Breast epithelium (tissue), 3 donors: ENCODE measurements around the gene SEZ6L.

Experiments used
- POLR2A ChIP-seq: fragments of 450-650 bp; IDR thresholded peaks from one replicate; pipeline ENCODE4 v1.6.1; 2016; ENCODE audit warnings: antibody characterized with exemption, mild to moderate bottlenecking, moderate library complexity
- POLR2AphosphoS5 ChIP-seq, 3 donors: sonication (generic); formaldehyde crosslinking; IDR thresholded peaks; one replicate each; pipeline ENCODE4 v1.6.1; 2017; ENCODE audit warnings: antibody characterized with exemption in 3 of 3
- TF ChIP-seq, protein P1 (sequence below), 3 donors: fragments of 450-650 bp; IDR thresholded peaks; one replicate each; pipeline ENCODE4 v1.5.1; 2016 to 2017; ENCODE audit warnings: antibody characterized with exemption in 3 of 3, mild to moderate bottlenecking in 3 of 3, moderate library complexity in 3 of 3

DNA sequence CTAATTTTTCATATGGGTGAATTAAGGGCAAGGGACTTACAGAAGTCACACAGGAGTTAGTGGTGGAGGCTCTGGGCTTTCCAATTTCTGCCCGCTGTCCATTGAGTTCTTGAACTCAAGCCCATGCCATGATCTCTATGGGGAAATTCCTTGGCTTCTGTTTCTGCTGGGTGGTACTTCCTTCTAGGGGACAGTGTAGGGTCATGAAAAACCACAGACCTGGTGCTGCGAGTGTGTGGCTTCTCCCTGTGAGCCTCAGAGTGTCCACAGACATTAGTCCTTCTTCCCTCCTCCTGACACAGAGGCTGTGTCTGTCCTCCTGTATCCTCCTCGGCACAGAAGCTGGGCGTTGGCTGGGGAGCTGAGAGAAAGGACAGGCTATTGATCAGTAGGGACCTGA lies 6.3 kb upstream of the SEZ6L start:
- TF ChIP-seq, protein P1, sequence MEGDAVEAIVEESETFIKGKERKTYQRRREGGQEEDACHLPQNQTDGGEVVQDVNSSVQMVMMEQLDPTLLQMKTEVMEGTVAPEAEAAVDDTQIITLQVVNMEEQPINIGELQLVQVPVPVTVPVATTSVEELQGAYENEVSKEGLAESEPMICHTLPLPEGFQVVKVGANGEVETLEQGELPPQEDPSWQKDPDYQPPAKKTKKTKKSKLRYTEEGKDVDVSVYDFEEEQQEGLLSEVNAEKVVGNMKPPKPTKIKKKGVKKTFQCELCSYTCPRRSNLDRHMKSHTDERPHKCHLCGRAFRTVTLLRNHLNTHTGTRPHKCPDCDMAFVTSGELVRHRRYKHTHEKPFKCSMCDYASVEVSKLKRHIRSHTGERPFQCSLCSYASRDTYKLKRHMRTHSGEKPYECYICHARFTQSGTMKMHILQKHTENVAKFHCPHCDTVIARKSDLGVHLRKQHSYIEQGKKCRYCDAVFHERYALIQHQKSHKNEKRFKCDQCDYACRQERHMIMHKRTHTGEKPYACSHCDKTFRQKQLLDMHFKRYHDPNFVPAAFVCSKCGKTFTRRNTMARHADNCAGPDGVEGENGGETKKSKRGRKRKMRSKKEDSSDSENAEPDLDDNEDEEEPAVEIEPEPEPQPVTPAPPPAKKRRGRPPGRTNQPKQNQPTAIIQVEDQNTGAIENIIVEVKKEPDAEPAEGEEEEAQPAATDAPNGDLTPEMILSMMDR (IDR thresholded peaks at IDR 0.05) = no peak
- no peak for TF ChIP-seq POLR2A
- TF ChIP-seq POLR2AphosphoS5 (IDR thresholded peaks at IDR 0.05) = no peak
